Trophoblast cell (in vitro differentiated cells and primary cell): ENCODE results near the gene TAS2R14.

Experiments
- DNase-seq, 2 donors: peaks; one replicate each; pipeline ENCODE4 v3.0.0-alpha.2; 2016
- H2AFZ ChIP-seq: 2 replicates; pipeline ENCODE4 v1.6.1; 2013; ENCODE audit warnings: low read length, moderate library complexity, mild to moderate bottlenecking; ENCODE audit not compliant: insufficient read depth, poor library complexity
- H2AK5ac ChIP-seq: 2 replicates; pipeline ENCODE4 v1.6.1; 2013; ENCODE audit warnings: mild to moderate bottlenecking, low read length
- H2BK120ac ChIP-seq: 2 replicates; pipeline ENCODE4 v1.6.1; 2013; ENCODE audit warnings: low read length, mild to moderate bottlenecking, moderate library complexity; ENCODE audit not compliant: insufficient read depth, poor library complexity
- H2BK12ac ChIP-seq: 2 replicates; pipeline ENCODE4 v1.6.1; 2013; ENCODE audit warnings: mild to moderate bottlenecking, low read length, moderate library complexity
- H2BK5ac ChIP-seq: 2 replicates; pipeline ENCODE4 v1.6.1; 2013; ENCODE audit warnings: low read length, low read depth, moderate library complexity, mild to moderate bottlenecking; ENCODE audit not compliant: poor library complexity
- H3K14ac ChIP-seq: 2 replicates; pipeline ENCODE4 v1.6.1; 2013; ENCODE audit warnings: mild to moderate bottlenecking, low read length
- H3K18ac ChIP-seq: 2 replicates; pipeline ENCODE4 v1.6.1; 2013; ENCODE audit warnings: mild to moderate bottlenecking, low read length
- H3K23ac ChIP-seq: 2 replicates; pipeline ENCODE4 v1.6.1; 2013; ENCODE audit warnings: low read length
- H3K27ac ChIP-seq: 2 replicates; pipeline ENCODE4 v1.5.1; 2013; ENCODE audit warnings: low read depth, mild to moderate bottlenecking, inconsistent platforms, low read length, moderate library complexity
- H3K27me3 ChIP-seq: 2 replicates; pipeline ENCODE4 v1.6.1; 2013; ENCODE audit warnings: inconsistent platforms, mild to moderate bottlenecking, low read length, moderate library complexity; ENCODE audit not compliant: insufficient read depth
- H3K36me3 ChIP-seq, 2 experiments: 1 replicate in 1 of 2; 2 replicates in 1 of 2; pipeline ENCODE4 v1.6.1; 2013; ENCODE audit warnings: low read length in 2 of 2, mild to moderate bottlenecking in 2 of 2, moderate library complexity in 1 of 2; ENCODE audit not compliant: insufficient read depth in 2 of 2, control insufficient read depth in 1 of 2
- H3K4ac ChIP-seq: 2 replicates; pipeline ENCODE4 v1.6.1; 2013; ENCODE audit warnings: low read depth, mild to moderate bottlenecking, low read length, moderate library complexity
- H3K4me1 ChIP-seq, 2 experiments: 1 replicate in 1 of 2; 2 replicates in 1 of 2; pipeline ENCODE4 v1.6.1; 2013; ENCODE audit warnings: low read length in 2 of 2, mild to moderate bottlenecking in 2 of 2, moderate library complexity in 1 of 2; ENCODE audit not compliant: insufficient read depth in 2 of 2, control insufficient read depth in 1 of 2
- H3K4me2 ChIP-seq: 2 replicates; pipeline ENCODE4 v1.6.1; 2013; ENCODE audit warnings: inconsistent platforms, mild to moderate bottlenecking, low read length, moderate library complexity
- H3K4me3 ChIP-seq: 2 replicates; pipeline ENCODE4 v1.5.1; 2013; ENCODE audit warnings: mild to moderate bottlenecking, low read depth, low read length, inconsistent platforms
- H3K79me1 ChIP-seq: one replicate; pipeline ENCODE4 v1.6.1; 2013; ENCODE audit warnings: low read length
- H3K79me2 ChIP-seq: 2 replicates; pipeline ENCODE4 v1.6.1; 2013; ENCODE audit warnings: low read length, mild to moderate bottlenecking; ENCODE audit not compliant: control insufficient read depth, insufficient read depth, poor library complexity
- H3K9ac ChIP-seq: 2 replicates; pipeline ENCODE4 v1.6.1; 2013; ENCODE audit warnings: mild to moderate bottlenecking, low read length
- H3K9me3 ChIP-seq: 2 replicates; pipeline ENCODE4 v1.6.1; 2013; ENCODE audit warnings: low read depth, mild to moderate bottlenecking, control low read depth, inconsistent platforms, low read length; ENCODE audit not compliant: insufficient read depth
- H4K12ac ChIP-seq: 2 replicates; pipeline ENCODE4 v1.6.1; 2013; ENCODE audit warnings: low read depth, mild to moderate bottlenecking, low read length, moderate library complexity
- H4K8ac ChIP-seq: 2 replicates; pipeline ENCODE4 v1.6.1; 2013; ENCODE audit warnings: low read depth, mild to moderate bottlenecking, low read length, moderate library complexity
- H4K91ac ChIP-seq: one replicate; pipeline ENCODE4 v1.6.1; 2013; ENCODE audit warnings: low read depth, mild to moderate bottlenecking, low read length, moderate library complexity
- WGBS: extraction: QIAGEN DNeasy Blood & Tissue Kit; methylation state at CpG from one replicate; pipeline ENCODE4 v1.1.7; 2013; ENCODE audit warnings: missing lambda C conversion rate; ENCODE audit not compliant: insufficient read length, insufficient coverage; ENCODE audit errors: extremely low coverage; 5-methylcytosine and 5-hydroxymethylcytosine counted together

Gene TAS2R14

DNA sequence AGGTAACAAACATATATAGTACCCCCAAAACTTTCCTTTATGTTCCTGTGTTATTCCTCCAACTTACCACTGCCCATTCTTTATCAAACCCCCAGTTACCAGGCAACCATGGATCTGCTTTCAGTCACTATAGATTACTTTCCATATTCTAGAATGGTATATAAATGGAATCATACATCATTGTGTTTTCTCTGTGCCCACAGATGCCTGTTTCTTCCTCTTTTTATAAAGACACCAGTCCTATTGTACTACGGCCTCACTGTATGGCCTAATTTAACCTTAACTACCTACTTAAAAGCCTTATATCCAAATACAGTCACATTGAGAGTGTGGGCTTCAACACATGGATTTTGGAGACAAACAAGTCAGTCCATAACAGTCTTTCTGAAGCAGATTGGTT lies 2.6 kb downstream of the TAS2R14 start:
- Histone ChIP-seq H3K36me3 (no peaks in the 10 kb centered on the region), H4K12ac (no peak overlapping the region), H3K27me3 (no peaks in the 10 kb centered on the region), H3K4ac (no peak overlapping the region), H3K9me3 (no peaks in the 10 kb centered on the region), H3K79me1 (no peaks in the 10 kb centered on the region), H2BK12ac (no peak overlapping the region), H2AFZ (no peak overlapping the region), H3K18ac (no peak overlapping the region), H3K23ac (no peak overlapping the region), H3K79me2 (no peaks in the 10 kb centered on the region), H3K4me3 (no peak overlapping the region), H2AK5ac (no peak overlapping the region), H2BK5ac (no peak overlapping the region), H4K8ac (no peak overlapping the region), H3K4me2 (no peak overlapping the region), H4K91ac (no peak overlapping the region), H3K27ac (no peak overlapping the region), H3K14ac (no peak overlapping the region), H2BK120ac (no peak overlapping the region), H3K4me1 (peaks cover 0 to 2% of the 10 kb centered on the region in 2 experiments), H3K9ac (no peak overlapping the region)
- no CpG with 5 or more reads among the region's 1 CpG for WGBS
- DNase-seq = no peak

DNA sequence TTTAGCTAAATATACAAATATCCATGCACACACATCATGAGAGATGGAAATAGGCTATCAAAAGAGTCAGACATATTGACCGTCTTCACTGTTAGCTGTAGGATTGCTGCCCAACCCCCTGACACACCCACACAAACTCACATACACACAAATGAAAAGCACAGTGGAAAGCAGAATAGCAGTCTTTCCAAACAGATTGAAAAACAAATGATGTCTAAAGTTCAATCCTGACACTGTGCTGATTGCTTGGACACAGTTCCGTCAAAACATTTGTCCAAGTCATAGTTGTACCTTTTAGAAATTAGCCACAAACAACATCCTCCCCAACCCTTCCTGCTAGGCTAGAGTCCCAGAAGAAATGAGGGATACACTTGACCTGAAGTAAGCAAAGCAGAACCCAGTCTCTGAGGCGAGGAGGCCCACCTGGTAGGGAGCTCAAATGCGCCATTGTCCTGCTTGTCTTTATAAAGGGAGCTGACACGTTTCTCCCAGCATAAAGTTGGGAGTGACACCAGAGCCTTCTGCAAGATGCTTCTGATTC lies 10.2 kb downstream of the TAS2R14 start, which contains the start of gene PRH2:
TSS of gene PRH2 (plus strand) at position 491 of the 541 bp plus-strand sequence. CDS start at position 529, 38 bp downstream.
- H2AFZ ChIP-seq = no peak within 1 kb of the TSS
- no peaks in the 10 kb centered on the region for H3K79me1 ChIP-seq
- H3K18ac ChIP-seq = no peak within 1 kb of the TSS
- H3K4me1 ChIP-seq = no peaks in the 10 kb centered on the region
- H2BK5ac ChIP-seq = no peak within 1 kb of the TSS
- H3K4me3 ChIP-seq = no peak within 1 kb of the TSS
- H2BK12ac ChIP-seq = no peak within 1 kb of the TSS
- no CpG with 5 or more reads among the region's 5 CpGs for WGBS
- H4K91ac ChIP-seq = no peak within 1 kb of the TSS
- H4K12ac ChIP-seq = no peak within 1 kb of the TSS
- H4K8ac ChIP-seq = no peak within 1 kb of the TSS
- H2BK120ac ChIP-seq = no peak within 1 kb of the TSS
- no peak within 1 kb of the TSS for H3K27ac ChIP-seq
- H2AK5ac ChIP-seq = no peak within 1 kb of the TSS
- H3K4me2 ChIP-seq = no peak within 1 kb of the TSS
- DNase-seq = no peak
- H3K4ac ChIP-seq = no peak within 1 kb of the TSS
- no peak within 1 kb of the TSS for H3K23ac ChIP-seq
- no peaks in the 10 kb centered on the region for H3K27me3 ChIP-seq
- no peaks in the 10 kb centered on the region for H3K9me3 ChIP-seq
- H3K79me2 ChIP-seq = no peaks in the 10 kb centered on the region
- no peak within 1 kb of the TSS for H3K9ac ChIP-seq
- H3K14ac ChIP-seq = no peak within 1 kb of the TSS
- H3K36me3 ChIP-seq = no peaks in the 10 kb centered on the region

DNA sequence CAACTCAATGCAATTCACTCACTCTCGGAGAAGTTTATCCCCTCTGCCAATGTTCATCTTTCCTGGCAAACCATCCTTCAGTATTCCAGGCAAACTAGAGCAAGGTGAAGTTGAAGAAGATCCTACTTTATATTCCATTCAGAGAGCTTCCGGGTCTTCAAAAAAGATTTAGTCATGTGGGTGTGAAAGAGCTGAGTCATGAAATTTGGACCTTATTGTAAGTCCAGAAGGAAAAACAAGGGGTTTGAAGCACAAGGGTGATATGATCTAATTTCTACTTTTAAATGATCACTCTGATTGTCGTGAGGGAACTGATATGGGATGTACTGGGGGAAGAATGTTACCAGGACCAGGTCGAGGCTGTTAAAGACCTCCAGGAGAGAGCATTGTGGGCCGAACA lies 12.8 kb downstream of the TAS2R14 start:
- no peak overlapping the region for H3K18ac ChIP-seq
- H4K12ac ChIP-seq = no peak overlapping the region

DNA sequence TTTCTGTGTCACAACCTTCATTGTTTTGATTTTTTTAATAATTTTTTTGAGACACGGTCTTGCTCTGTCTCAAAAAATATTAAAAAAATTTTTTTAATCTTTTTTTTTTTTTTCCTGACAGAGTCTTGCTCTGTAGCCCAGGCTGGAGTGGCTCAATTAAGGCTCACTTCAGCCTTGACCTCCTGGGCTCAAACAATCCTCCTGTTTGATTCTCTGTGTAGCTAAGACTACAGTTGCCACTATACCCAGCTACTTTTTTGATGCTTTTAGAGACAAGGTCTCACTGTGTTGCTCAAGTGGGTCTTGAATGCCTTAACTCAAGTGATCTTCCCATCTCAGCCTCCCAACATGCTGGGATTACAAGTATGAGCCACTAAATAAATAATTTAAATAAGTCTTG lies 19.3 kb downstream of the TAS2R14 start:
- Histone ChIP-seq H3K4ac (no peak overlapping the region), H3K79me1 (no peaks in the 10 kb centered on the region), H3K4me2 (no peak overlapping the region), H4K12ac (no peak overlapping the region), H3K36me3 (no peaks in the 10 kb centered on the region), H3K79me2 (no peaks in the 10 kb centered on the region), H3K18ac (no peak overlapping the region), H3K27ac (no peak overlapping the region), H4K8ac (no peak overlapping the region), H2AFZ (no peak overlapping the region), H3K9me3 (no peaks in the 10 kb centered on the region), H3K9ac (no peak overlapping the region), H3K27me3 (no peaks in the 10 kb centered on the region), H3K23ac (no peak overlapping the region), H2BK120ac (no peak overlapping the region), H3K4me3 (no peak overlapping the region), H2BK5ac (no peak overlapping the region), H4K91ac (no peak overlapping the region), H2AK5ac (no peak overlapping the region), H3K14ac (no peak overlapping the region), H2BK12ac (no peak overlapping the region), H3K4me1 (no peaks in the 10 kb centered on the region)
- no peak for DNase-seq
- no CpG with 5 or more reads among the region's 1 CpG for WGBS

More for the DNA sequence above, 12.8 kb downstream of the TAS2R14 start:
- H3K27ac ChIP-seq = no peak overlapping the region
- H3K14ac ChIP-seq = no peak overlapping the region
- no peaks in the 10 kb centered on the region for H3K27me3 ChIP-seq
- no peak overlapping the region for H2BK5ac ChIP-seq
- H3K23ac ChIP-seq = no peak overlapping the region
- no peaks in the 10 kb centered on the region for H3K4me1 ChIP-seq
- no peak overlapping the region for H2BK120ac ChIP-seq
- H2AFZ ChIP-seq = no peak overlapping the region
- no peaks in the 10 kb centered on the region for H3K79me1 ChIP-seq
- no peak overlapping the region for H3K4me2 ChIP-seq
- H2BK12ac ChIP-seq = no peak overlapping the region
- H3K4me3 ChIP-seq = no peak overlapping the region
- no peaks in the 10 kb centered on the region for H3K9me3 ChIP-seq
- WGBS = no CpG with 5 or more reads among the region's 5 CpGs
- no peak overlapping the region for H3K9ac ChIP-seq
- H3K36me3 ChIP-seq = no peaks in the 10 kb centered on the region
- H3K4ac ChIP-seq = no peak overlapping the region
- no peak overlapping the region for H4K8ac ChIP-seq
- DNase-seq = no peak
- H2AK5ac ChIP-seq = no peak overlapping the region
- no peaks in the 10 kb centered on the region for H3K79me2 ChIP-seq
- H4K91ac ChIP-seq = no peak overlapping the region
